ENCODE data around the gene AIPL1. TPM values are rescaled to one million over a fixed set of nuclear protein-coding genes. Genes with fewer than 3 reads are reported as not detected.

The AIPL1 gene
- total and polyA plus RNA-seq, 10 of the 15 experiments (the other 5 are each of a cell fraction or from before 2014, with no cell fraction given) = not detected

GRCh38 chr17:6450926-6451832 is 16.3 kb upstream of the AIPL1 start (continued):
- TF ChIP-seq PBX3 (IDR thresholded peaks at IDR 0.05; ENCODE audit: insufficient replicate concordance, low read depth, low read length) = no peak
- TF ChIP-seq RELB (IDR thresholded peaks at IDR 0.05; ENCODE audit: low read depth) = no peak
- 0 out of 2 replicates have a peak, but pooled peaks have one; percentile 15 for TF ChIP-seq NR2F1 (conservative IDR thresholded peaks at IDR 0.05)
- no peak for TF ChIP-seq GATAD2B (conservative IDR thresholded peaks at IDR 0.05; ENCODE audit: low read depth)
- TF ChIP-seq EED (IDR thresholded peaks at IDR 0.05; ENCODE audit: low read depth) = peak; percentile 12; the same call in 1 of the 2 replicates
- TF ChIP-seq MYB (IDR thresholded peaks at IDR 0.05; ENCODE audit: borderline replicate concordance, low read depth, low read length) = no peak
- no peak for TF ChIP-seq NFYA (IDR thresholded peaks at IDR 0.05; ENCODE audit: borderline replicate concordance, low read depth, low read length)
- TF ChIP-seq USF1 (IDR thresholded peaks at IDR 0.05; ENCODE audit: borderline replicate concordance, extremely low read length, insufficient read depth, low read depth, low read length) = no peak
- TF ChIP-seq ZBTB4 (CRISPR knock-in tag; IDR thresholded peaks at IDR 0.05) = no peak
- peak; percentile 30; the same call in 1 of the 2 replicates for TF ChIP-seq MTA2 (IDR thresholded peaks at IDR 0.05; ENCODE audit: low read depth)
- TF ChIP-seq HDGF (IDR thresholded peaks at IDR 0.05) = no peak
- no peak for TF ChIP-seq USF2 (IDR thresholded peaks at IDR 0.05; ENCODE audit: borderline replicate concordance, low read depth, low read length)
- TF ChIP-seq CBFB (IDR thresholded peaks at IDR 0.05; ENCODE audit: low read depth) = 0 out of 2 replicates have a peak, but pooled peaks have one; percentile 59
- TF ChIP-seq CEBPB (IDR thresholded peaks at IDR 0.05; ENCODE audit: borderline replicate concordance in 1 of 2, low read depth in 2 of 2, low read length in 2 of 2) = no peak
- TF ChIP-seq IRF4 (IDR thresholded peaks at IDR 0.05; ENCODE audit: low read depth, low read length) = no peak
- TF ChIP-seq BCL3 (IDR thresholded peaks at IDR 0.05; ENCODE audit: borderline replicate concordance, insufficient read depth, low read depth, low read length, poor library complexity, severe bottlenecking) = no peak
- no peak for TF ChIP-seq FOXM1 (IDR thresholded peaks at IDR 0.05; ENCODE audit: low read depth, low read length)
- TF ChIP-seq SIN3A (IDR thresholded peaks at IDR 0.05; ENCODE audit: low read depth, low read length) = no peak
- TF ChIP-seq MTA3 (IDR thresholded peaks at IDR 0.05; ENCODE audit: borderline replicate concordance, low read length) = 0 out of 2 replicates have a peak, but pooled peaks have one; percentile 48
